Measurements from ENCODE around the gene CCNL2. TPM values are rescaled to one million over a fixed set of nuclear protein-coding genes. Genes with fewer than 3 reads are reported as not detected.

The CCNL2 gene
- total RNA-seq, 1 experiment from 2014 or later = 142 TPM

DNA sequence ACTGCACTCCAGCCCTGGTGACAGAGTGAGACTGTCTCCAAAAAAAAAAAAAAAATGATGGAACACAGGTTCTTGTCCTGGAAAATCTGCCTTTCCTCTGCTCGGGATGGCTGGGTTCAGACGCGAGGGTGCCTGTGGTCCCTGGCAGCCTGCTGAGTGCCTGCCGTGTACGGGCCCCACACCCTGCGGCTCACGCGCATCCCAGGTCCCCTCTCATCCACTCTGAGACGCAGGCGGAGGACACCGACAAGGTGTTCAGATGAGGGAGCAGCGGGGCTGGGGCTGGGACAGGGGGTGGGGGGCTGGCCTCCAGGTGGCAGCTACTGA is 26.3 kb upstream of the CCNL2 start (continued):
- TF ChIP-seq, protein P1, sequence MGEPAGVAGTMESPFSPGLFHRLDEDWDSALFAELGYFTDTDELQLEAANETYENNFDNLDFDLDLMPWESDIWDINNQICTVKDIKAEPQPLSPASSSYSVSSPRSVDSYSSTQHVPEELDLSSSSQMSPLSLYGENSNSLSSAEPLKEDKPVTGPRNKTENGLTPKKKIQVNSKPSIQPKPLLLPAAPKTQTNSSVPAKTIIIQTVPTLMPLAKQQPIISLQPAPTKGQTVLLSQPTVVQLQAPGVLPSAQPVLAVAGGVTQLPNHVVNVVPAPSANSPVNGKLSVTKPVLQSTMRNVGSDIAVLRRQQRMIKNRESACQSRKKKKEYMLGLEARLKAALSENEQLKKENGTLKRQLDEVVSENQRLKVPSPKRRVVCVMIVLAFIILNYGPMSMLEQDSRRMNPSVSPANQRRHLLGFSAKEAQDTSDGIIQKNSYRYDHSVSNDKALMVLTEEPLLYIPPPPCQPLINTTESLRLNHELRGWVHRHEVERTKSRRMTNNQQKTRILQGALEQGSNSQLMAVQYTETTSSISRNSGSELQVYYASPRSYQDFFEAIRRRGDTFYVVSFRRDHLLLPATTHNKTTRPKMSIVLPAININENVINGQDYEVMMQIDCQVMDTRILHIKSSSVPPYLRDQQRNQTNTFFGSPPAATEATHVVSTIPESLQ (CRISPR knock-in tag; IDR thresholded peaks at IDR 0.05) = no peak
- no peak for TF ChIP-seq RORB (CRISPR knock-in tag; IDR thresholded peaks at IDR 0.05)
- no peak for TF ChIP-seq ZNF671 (CRISPR knock-in tag; IDR thresholded peaks at IDR 0.05)
- no peak for TF ChIP-seq CREM (CRISPR knock-in tag; IDR thresholded peaks at IDR 0.05)
- TF ChIP-seq, protein P2, sequence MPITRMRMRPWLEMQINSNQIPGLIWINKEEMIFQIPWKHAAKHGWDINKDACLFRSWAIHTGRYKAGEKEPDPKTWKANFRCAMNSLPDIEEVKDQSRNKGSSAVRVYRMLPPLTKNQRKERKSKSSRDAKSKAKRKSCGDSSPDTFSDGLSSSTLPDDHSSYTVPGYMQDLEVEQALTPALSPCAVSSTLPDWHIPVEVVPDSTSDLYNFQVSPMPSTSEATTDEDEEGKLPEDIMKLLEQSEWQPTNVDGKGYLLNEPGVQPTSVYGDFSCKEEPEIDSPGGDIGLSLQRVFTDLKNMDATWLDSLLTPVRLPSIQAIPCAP (CRISPR knock-in tag; IDR thresholded peaks at IDR 0.05) = no peak

DNA sequence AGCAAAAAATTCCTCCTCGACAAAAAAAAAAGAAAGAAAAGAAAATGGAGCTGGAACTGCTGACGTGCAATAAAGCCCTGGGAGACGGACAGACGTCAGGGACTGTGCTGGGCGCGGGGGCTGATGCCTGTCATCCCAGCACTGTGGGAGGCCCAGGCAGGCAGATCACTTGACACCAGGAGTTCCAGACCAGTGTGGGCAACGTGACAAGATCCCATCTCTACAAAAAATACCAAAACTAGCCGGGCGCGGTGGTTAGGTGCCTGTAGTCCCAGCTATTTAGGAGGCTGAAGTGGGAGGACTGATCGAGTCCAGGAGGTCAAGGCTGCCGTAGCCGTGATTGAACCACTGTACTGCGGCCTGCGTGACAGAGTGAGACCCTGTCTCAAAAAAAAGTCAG is 25.6 kb upstream of the CCNL2 start:
- DNase-seq (ENCODE audit: low spot score) = no peak
- H3K36me3 Mint-ChIP-seq = no peaks in the 10 kb centered on the region
- POLR2A ChIA-PET = interaction anchor here (1.2 to 1.5 kb wide), 2 partner anchors 18 to 23 kb away, joined by 3 to 5 read pairs; no protein-coding TSS in a partner anchor
- TF ChIP-seq CREM (CRISPR knock-in tag; IDR thresholded peaks at IDR 0.05) (no peak), NFYB (CRISPR knock-in tag; conservative IDR thresholded peaks at IDR 0.05; ENCODE audit: low read depth) (no peak)
- no peaks in the 10 kb centered on the region for H3K9me3 Mint-ChIP-seq
- peaks cover 33% of the 10 kb centered on the region for H3K4me1 Mint-ChIP-seq
- peak overlapping the region; percentile 6; the same call in 1 of the 2 replicates for H3K4me3 Mint-ChIP-seq
- no peaks in the 10 kb centered on the region for H3K27me3 Mint-ChIP-seq (ENCODE audit: low read depth)
- H3K27ac Mint-ChIP-seq = no peak overlapping the region
- no peak for ATAC-seq
- CTCF ChIA-PET = interaction anchor here (0.7 kb wide), 1 partner anchor 79 kb away, joined by 3 read pairs; no protein-coding TSS in a partner anchor

DNA sequence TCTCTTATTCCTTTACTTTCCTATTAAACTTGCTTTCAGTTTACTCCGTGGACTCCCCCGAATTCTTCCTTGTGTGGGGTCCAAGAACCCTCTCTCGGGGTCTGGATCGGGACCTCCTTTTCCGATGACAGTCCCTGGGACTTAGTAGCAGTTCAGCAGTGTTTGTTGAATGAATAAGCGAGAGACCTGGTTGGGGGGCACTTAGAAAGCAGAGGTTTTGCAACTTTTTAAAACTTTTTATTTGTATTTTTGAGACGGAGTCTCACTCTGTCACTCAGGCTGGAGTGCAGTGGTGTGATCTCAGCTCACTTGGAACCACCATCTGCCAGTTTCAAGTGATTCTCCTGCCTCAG is 24.1 kb upstream of the CCNL2 start:
- ChIA-PET POLR2A (interaction anchor here (1.0 kb wide), 1 partner anchor 10 kb away, joined by 7 read pairs; no protein-coding TSS in a partner anchor), CTCF (no interaction called here)
- H3K27me3 Mint-ChIP-seq (ENCODE audit: low read depth) = peaks cover 2% of the 10 kb centered on the region; the same call in 1 of the 2 replicates
- H3K36me3 Mint-ChIP-seq = no peaks in the 10 kb centered on the region
- H3K27ac Mint-ChIP-seq = no peak overlapping the region
- ATAC-seq = no peak
- TF ChIP-seq, protein P3, sequence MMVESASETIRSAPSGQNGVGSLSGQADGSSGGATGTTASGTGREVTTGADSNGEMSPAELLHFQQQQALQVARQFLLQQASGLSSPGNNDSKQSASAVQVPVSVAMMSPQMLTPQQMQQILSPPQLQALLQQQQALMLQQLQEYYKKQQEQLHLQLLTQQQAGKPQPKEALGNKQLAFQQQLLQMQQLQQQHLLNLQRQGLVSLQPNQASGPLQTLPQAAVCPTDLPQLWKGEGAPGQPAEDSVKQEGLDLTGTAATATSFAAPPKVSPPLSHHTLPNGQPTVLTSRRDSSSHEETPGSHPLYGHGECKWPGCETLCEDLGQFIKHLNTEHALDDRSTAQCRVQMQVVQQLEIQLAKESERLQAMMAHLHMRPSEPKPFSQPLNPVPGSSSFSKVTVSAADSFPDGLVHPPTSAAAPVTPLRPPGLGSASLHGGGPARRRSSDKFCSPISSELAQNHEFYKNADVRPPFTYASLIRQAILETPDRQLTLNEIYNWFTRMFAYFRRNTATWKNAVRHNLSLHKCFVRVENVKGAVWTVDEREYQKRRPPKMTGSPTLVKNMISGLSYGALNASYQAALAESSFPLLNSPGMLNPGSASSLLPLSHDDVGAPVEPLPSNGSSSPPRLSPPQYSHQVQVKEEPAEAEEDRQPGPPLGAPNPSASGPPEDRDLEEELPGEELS (CRISPR knock-in tag; IDR thresholded peaks at IDR 0.05) = no peak
- TF ChIP-seq, protein P4, sequence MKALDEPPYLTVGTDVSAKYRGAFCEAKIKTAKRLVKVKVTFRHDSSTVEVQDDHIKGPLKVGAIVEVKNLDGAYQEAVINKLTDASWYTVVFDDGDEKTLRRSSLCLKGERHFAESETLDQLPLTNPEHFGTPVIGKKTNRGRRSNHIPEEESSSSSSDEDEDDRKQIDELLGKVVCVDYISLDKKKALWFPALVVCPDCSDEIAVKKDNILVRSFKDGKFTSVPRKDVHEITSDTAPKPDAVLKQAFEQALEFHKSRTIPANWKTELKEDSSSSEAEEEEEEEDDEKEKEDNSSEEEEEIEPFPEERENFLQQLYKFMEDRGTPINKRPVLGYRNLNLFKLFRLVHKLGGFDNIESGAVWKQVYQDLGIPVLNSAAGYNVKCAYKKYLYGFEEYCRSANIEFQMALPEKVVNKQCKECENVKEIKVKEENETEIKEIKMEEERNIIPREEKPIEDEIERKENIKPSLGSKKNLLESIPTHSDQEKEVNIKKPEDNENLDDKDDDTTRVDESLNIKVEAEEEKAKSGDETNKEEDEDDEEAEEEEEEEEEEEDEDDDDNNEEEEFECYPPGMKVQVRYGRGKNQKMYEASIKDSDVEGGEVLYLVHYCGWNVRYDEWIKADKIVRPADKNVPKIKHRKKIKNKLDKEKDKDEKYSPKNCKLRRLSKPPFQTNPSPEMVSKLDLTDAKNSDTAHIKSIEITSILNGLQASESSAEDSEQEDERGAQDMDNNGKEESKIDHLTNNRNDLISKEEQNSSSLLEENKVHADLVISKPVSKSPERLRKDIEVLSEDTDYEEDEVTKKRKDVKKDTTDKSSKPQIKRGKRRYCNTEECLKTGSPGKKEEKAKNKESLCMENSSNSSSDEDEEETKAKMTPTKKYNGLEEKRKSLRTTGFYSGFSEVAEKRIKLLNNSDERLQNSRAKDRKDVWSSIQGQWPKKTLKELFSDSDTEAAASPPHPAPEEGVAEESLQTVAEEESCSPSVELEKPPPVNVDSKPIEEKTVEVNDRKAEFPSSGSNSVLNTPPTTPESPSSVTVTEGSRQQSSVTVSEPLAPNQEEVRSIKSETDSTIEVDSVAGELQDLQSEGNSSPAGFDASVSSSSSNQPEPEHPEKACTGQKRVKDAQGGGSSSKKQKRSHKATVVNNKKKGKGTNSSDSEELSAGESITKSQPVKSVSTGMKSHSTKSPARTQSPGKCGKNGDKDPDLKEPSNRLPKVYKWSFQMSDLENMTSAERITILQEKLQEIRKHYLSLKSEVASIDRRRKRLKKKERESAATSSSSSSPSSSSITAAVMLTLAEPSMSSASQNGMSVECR (CRISPR knock-in tag; IDR thresholded peaks at IDR 0.05; ENCODE audit: borderline replicate concordance) = no peak
- TF ChIP-seq ZNF396 (CRISPR knock-in tag; IDR thresholded peaks at IDR 0.05; ENCODE audit: borderline replicate concordance) (no peak), ZNF317 (CRISPR knock-in tag; IDR thresholded peaks at IDR 0.05; ENCODE audit: borderline replicate concordance, low read depth) (no peak), ZNF138 (CRISPR knock-in tag; conservative IDR thresholded peaks at IDR 0.05) (no peak), RORB (CRISPR knock-in tag; IDR thresholded peaks at IDR 0.05) (no peak), ZNF263 (CRISPR knock-in tag; IDR thresholded peaks at IDR 0.05; ENCODE audit: low read depth) (no peak), PRRX2 (CRISPR knock-in tag; IDR thresholded peaks at IDR 0.05) (no peak), ZNF219 (CRISPR knock-in tag; IDR thresholded peaks at IDR 0.05; ENCODE audit: borderline replicate concordance) (no peak)
- TF ChIP-seq, protein P5, sequence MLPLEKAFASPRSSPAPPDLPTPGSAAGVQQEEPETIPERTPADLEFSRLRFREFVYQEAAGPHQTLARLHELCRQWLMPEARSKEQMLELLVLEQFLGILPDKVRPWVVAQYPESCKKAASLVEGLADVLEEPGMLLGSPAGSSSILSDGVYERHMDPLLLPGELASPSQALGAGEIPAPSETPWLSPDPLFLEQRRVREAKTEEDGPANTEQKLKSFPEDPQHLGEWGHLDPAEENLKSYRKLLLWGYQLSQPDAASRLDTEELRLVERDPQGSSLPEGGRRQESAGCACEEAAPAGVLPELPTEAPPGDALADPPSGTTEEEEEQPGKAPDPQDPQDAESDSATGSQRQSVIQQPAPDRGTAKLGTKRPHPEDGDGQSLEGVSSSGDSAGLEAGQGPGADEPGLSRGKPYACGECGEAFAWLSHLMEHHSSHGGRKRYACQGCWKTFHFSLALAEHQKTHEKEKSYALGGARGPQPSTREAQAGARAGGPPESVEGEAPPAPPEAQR (CRISPR knock-in tag; IDR thresholded peaks at IDR 0.05) = no peak
- TF ChIP-seq, protein P6, sequence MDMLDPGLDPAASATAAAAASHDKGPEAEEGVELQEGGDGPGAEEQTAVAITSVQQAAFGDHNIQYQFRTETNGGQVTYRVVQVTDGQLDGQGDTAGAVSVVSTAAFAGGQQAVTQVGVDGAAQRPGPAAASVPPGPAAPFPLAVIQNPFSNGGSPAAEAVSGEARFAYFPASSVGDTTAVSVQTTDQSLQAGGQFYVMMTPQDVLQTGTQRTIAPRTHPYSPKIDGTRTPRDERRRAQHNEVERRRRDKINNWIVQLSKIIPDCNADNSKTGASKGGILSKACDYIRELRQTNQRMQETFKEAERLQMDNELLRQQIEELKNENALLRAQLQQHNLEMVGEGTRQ (CRISPR knock-in tag; IDR thresholded peaks at IDR 0.05) = no peak
- TF ChIP-seq, protein P7, sequence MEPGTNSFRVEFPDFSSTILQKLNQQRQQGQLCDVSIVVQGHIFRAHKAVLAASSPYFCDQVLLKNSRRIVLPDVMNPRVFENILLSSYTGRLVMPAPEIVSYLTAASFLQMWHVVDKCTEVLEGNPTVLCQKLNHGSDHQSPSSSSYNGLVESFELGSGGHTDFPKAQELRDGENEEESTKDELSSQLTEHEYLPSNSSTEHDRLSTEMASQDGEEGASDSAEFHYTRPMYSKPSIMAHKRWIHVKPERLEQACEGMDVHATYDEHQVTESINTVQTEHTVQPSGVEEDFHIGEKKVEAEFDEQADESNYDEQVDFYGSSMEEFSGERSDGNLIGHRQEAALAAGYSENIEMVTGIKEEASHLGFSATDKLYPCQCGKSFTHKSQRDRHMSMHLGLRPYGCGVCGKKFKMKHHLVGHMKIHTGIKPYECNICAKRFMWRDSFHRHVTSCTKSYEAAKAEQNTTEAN (CRISPR knock-in tag; IDR thresholded peaks at IDR 0.05) = no peak
- H3K9me3 Mint-ChIP-seq = no peaks in the 10 kb centered on the region
- H3K4me1 Mint-ChIP-seq = peaks cover 34% of the 10 kb centered on the region
- no peak overlapping the region for H3K4me3 Mint-ChIP-seq
- DNase-seq (ENCODE audit: low spot score) = no peak

All from WTC11 (cell line).